LNCAP (cell line): ENCODE results near the gene CARS1.

Experiments used
- CTCF ChIP-seq: fragments of 450-650 bp; IDR thresholded peaks from 2 replicates; pipeline ENCODE4 v1.5.1; 2017; ENCODE audit warnings: mild to moderate bottlenecking

The CARS1 gene

GRCh38 chr11:3060436-3061025 lies 3.3 kb upstream of the CARS1 start:
- TF ChIP-seq CTCF, result no peak

- no peak for TF ChIP-seq CTCF
Measured at GRCh38 chr11:3058753-3059664, 1.8 kb upstream of the CARS1 start.

GRCh38 chr11:3056296-3057068 lies 741 bp downstream of the CARS1 start:
- no peak for TF ChIP-seq CTCF

GRCh38 chr11:3055891-3056290 lies 1.3 kb downstream of the CARS1 start:
- no peak for TF ChIP-seq CTCF

- no peak for TF ChIP-seq CTCF
Measured at GRCh38 chr11:3052567-3052966, 4.7 kb downstream of the CARS1 start.

- no peak for TF ChIP-seq CTCF
Measured at GRCh38 chr11:3052109-3052479, 5.1 kb downstream of the CARS1 start.

- TF ChIP-seq CTCF, result no peak
Measured at GRCh38 chr11:3051196-3052108, 5.8 kb downstream of the CARS1 start.
